Duodenal mucosa (tissue), 2 donors: ENCODE results near the gene PPP2R5B.

Experiments
- H3K27ac ChIP-seq: one replicate; pipeline ENCODE4 v1.7.0; 2013; ENCODE audit warnings: low read depth, low read length
- H3K27me3 ChIP-seq, 2 donors: one replicate each; pipeline ENCODE4 v1.7.0; 2013; ENCODE audit warnings: low read length in 2 of 2, control low read depth in 1 of 2; ENCODE audit not compliant: insufficient read depth in 2 of 2, control insufficient read depth in 1 of 2
- H3K36me3 ChIP-seq, 2 donors: one replicate each; pipeline ENCODE4 v1.7.0; 2013; ENCODE audit warnings: low read length in 2 of 2, control low read depth in 1 of 2; ENCODE audit not compliant: insufficient read depth in 2 of 2, control insufficient read depth in 1 of 2
- H3K4me1 ChIP-seq, 2 donors: one replicate each; pipeline ENCODE4 v1.7.0; 2013; ENCODE audit warnings: low read length in 2 of 2, control low read depth in 1 of 2; ENCODE audit not compliant: insufficient read depth in 2 of 2, control insufficient read depth in 1 of 2
- H3K4me3 ChIP-seq, 2 donors: one replicate each; pipeline ENCODE4 v1.7.0; 2013; ENCODE audit warnings: low read length in 2 of 2, low read depth in 1 of 2
- H3K9ac ChIP-seq, 2 donors: one replicate each; pipeline ENCODE4 v1.7.0; 2013; ENCODE audit warnings: low read length in 2 of 2, low read depth in 1 of 2
- H3K9me3 ChIP-seq, 2 donors: one replicate each; pipeline ENCODE4 v1.7.0; 2013; ENCODE audit warnings: low read length in 2 of 2, control low read depth in 1 of 2; ENCODE audit not compliant: control insufficient read depth in 1 of 2

PPP2R5B gene

GRCh38 chr11:64923944-64924909 lies at the start of gene PPP2R5B:
TSS of gene PPP2R5B (plus strand) at chr11:64924689. CDS start at chr11:64925735, 1,046 bp downstream.
- H3K4me1 ChIP-seq = peaks cover 11 to 20% of the 10 kb centered on the region in 2 donors
- H3K4me3 ChIP-seq = peak within 1 kb of the TSS; percentile 85 to 95
- H3K27me3 ChIP-seq = no peaks in the 10 kb centered on the region
- no peaks in the 10 kb centered on the region for H3K9me3 ChIP-seq
- H3K27ac ChIP-seq = peak within 1 kb of the TSS; percentile 94
- H3K36me3 ChIP-seq = peaks cover 4 to 7% of the 10 kb centered on the region in 2 donors
- peak within 1 kb of the TSS; percentile 83 to 86 for H3K9ac ChIP-seq

GRCh38 chr11:64875369-64876228 lies 48.9 kb upstream of the PPP2R5B start:
- no peaks in the 10 kb centered on the region for H3K9me3 ChIP-seq
- peaks cover 13 to 27% of the 10 kb centered on the region in 2 donors for H3K36me3 ChIP-seq
- H3K27me3 ChIP-seq = no peaks in the 10 kb centered on the region
- no peak overlapping the region for H3K27ac ChIP-seq
- H3K4me3 ChIP-seq = peak overlapping the region; percentile 80 to 90
- peaks cover 76 to 80% of the 10 kb centered on the region in 2 donors for H3K4me1 ChIP-seq
- H3K9ac ChIP-seq = peak overlapping the region; percentile 76 to 91

- H3K27ac ChIP-seq = peak overlapping the region; percentile 23
- peak overlapping the region; percentile 80 to 90 for H3K4me3 ChIP-seq
- no peaks in the 10 kb centered on the region for H3K9me3 ChIP-seq
- peaks cover 13 to 23% of the 10 kb centered on the region in 2 donors for H3K36me3 ChIP-seq
- H3K27me3 ChIP-seq = no peaks in the 10 kb centered on the region
- H3K9ac ChIP-seq = peak overlapping the region; percentile 76 to 91
- H3K4me1 ChIP-seq = peaks cover 73 to 80% of the 10 kb centered on the region in 2 donors
These were observed 48.2 kb upstream of the PPP2R5B start for GRCh38 chr11:64876229-64876750.

- H3K36me3 ChIP-seq = peaks cover 7 to 18% of the 10 kb centered on the region in 2 donors
- H3K27ac ChIP-seq = peak overlapping the region; percentile 23
- H3K4me1 ChIP-seq = peaks cover 67 to 79% of the 10 kb centered on the region in 2 donors
- peak overlapping the region; percentile 76 to 91 for H3K9ac ChIP-seq
- H3K27me3 ChIP-seq = no peaks in the 10 kb centered on the region
- no peaks in the 10 kb centered on the region for H3K9me3 ChIP-seq
- peak overlapping the region; percentile 80 to 90 for H3K4me3 ChIP-seq
These were observed 47.6 kb upstream of the PPP2R5B start for GRCh38 chr11:64876835-64877341.

- Histone ChIP-seq H3K9ac (peak overlapping the region; percentile 76 to 91), H3K36me3 (peaks cover 6 to 16% of the 10 kb centered on the region in 2 donors), H3K27ac (peak overlapping the region; percentile 76), H3K4me1 (peaks cover 61 to 72% of the 10 kb centered on the region in 2 donors), H3K9me3 (no peaks in the 10 kb centered on the region), H3K4me3 (peak overlapping the region; percentile 80 to 90), H3K27me3 (no peaks in the 10 kb centered on the region)
These were observed 46.9 kb upstream of the PPP2R5B start for GRCh38 chr11:64877390-64878222.

- Histone ChIP-seq H3K27me3 (no peaks in the 10 kb centered on the region), H3K36me3 (peaks cover 6 to 11% of the 10 kb centered on the region in 2 donors), H3K27ac (peak overlapping the region; percentile 76), H3K4me1 (peaks cover 55 to 66% of the 10 kb centered on the region in 2 donors), H3K9ac (peak overlapping the region; percentile 76 to 91), H3K9me3 (no peaks in the 10 kb centered on the region), H3K4me3 (peak overlapping the region; percentile 80 to 90)
These were observed 46.3 kb upstream of the PPP2R5B start for GRCh38 chr11:64878223-64878493.

- peak within 1 kb of the TSS; percentile 91 to 93 for H3K9ac ChIP-seq
- peak within 1 kb of the TSS; percentile 87 to 90 for H3K4me3 ChIP-seq
- peaks cover 6 to 8% of the 10 kb centered on the region in 2 donors for H3K36me3 ChIP-seq
- H3K27ac ChIP-seq = peak within 1 kb of the TSS; percentile 89
- H3K4me1 ChIP-seq = peaks cover 52 to 61% of the 10 kb centered on the region in 2 donors
- no peaks in the 10 kb centered on the region for H3K27me3 ChIP-seq
- no peaks in the 10 kb centered on the region for H3K9me3 ChIP-seq
These were observed 45.8 kb upstream of the PPP2R5B start, which contains the start of gene EHD1 for GRCh38 chr11:64878494-64879243. TSS of gene EHD1 (minus strand) at chr11:64878621. CDS start at chr11:64878464, 157 bp downstream.

GRCh38 chr11:64879244-64879900 lies 45.1 kb upstream of the PPP2R5B start:
- Histone ChIP-seq H3K27ac (peak overlapping the region; percentile 89), H3K27me3 (no peaks in the 10 kb centered on the region), H3K9ac (peak overlapping the region; percentile 84 to 93)

More at GRCh38 chr11:64879244-64879900, 45.1 kb upstream of the PPP2R5B start:
- peak overlapping the region; percentile 81 to 87 for H3K4me3 ChIP-seq
- no peaks in the 10 kb centered on the region for H3K9me3 ChIP-seq
- H3K36me3 ChIP-seq = peaks cover 4 to 7% of the 10 kb centered on the region in 2 donors
- peaks cover 47 to 60% of the 10 kb centered on the region in 2 donors for H3K4me1 ChIP-seq
